Cerebellar cortex (tissue), 1 donor: ENCODE measurements around the gene EXOC4.
A peak's percentile ranks its signal among the peaks of the same experiment; 100 is the strongest.

Experiments
- DNase-seq: peaks from one replicate; pipeline ENCODE4 v3.0.0-alpha.2; 2015; ENCODE audit warnings: low spot score

Gene EXOC4

DNA sequence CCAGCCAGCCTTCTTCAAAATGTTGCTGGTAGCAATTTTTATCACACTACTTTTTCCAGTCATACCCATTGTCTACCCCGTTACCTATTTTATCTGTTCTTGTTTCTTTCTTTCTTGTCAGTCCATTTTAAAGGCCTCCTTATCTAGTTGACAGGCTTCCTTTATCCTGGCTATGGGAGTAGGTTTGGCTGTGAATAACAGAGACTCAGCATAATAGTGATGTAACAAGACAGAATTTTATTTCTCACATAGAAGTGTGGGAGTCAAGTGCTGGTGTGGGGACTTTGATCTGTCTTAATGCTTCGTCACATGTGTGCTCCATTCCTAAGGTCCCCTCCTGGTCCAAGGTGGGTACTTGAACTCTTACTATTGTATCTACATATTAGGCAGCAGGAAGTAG lies 283.6 kb downstream of the EXOC4 start:
- DNase-seq = no peak

DNA sequence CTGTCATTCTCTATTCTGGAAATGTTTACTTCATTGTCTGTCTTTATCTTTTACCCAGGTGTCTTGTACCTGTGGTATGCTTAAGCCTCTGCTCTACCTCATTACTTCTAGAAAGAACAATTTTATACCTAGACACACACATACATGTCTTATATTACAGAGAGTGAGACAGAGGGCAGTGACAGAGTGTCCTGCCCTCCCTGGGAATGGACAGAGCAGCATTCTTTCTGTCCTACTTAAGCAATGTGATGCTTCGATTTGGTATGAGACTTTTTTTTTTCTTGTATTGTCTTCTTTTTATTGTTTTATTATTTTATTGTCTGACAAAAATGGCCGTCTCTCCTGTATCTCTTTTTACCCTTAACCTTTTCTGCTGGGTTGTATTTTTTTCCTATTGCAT lies 286.1 kb downstream of the EXOC4 start:
- no peak for DNase-seq

DNA sequence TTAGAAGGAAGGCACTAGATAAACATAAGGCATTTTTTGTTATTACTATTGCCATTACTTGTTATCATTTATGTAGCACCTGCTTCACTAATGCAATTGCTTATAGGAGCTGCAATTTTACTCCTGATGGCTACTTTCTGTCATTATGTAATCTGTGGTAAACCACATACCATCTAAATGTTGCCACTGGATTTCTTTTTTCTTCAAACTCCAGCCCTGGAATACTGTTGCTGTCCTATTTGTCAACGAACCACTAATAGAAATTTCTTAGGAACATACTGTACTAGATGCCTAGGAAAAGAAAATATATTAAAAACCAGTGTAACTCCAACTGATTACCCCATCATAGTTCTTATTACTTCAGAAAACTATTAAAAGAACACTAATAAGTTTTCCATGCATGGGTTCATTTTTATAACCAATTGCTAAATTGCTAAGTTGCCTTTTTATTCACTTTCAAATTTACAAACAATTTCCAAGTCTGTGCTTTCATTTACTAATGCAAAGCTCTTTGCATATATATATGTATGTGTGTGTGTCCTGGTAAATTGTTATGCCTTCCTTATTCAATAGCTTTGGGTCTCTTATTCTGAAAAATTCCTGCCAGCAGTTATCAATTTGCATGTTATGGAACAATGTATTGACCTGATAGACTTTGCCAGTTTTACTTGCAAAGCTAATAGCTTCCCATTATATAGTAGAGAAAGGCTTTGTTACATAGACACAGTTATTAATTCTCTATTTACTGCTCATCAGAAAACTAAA lies 287.4 kb downstream of the EXOC4 start:
- DNase-seq = no peak

DNA sequence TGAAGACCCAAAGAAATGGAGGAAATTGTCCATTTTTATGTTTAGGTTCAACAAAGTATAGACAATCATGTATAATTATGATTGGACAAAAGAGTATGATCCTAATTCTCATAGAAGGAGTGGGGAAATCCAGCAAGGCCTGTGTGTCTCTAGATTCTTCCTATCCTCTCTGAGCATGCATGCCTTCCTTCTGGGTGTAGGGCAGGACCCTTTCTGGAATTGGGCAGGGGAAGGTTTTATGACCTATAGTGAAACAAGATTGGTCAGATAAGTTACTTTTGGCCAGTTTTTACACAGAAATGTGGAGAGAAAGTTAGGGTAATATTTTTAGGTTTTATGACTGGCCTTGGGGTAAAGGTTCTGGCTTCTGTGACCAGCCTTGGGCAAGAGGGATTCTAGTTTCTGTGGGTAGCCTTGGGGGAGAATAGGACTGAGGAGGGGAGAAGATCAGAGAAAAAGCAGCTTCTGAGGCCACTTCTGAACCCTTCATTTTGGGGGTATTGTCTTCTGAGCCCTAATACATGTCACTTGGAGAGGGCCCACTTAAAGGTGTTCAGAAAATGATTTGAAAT lies 289.4 kb downstream of the EXOC4 start:
- DNase-seq = no peak

DNA sequence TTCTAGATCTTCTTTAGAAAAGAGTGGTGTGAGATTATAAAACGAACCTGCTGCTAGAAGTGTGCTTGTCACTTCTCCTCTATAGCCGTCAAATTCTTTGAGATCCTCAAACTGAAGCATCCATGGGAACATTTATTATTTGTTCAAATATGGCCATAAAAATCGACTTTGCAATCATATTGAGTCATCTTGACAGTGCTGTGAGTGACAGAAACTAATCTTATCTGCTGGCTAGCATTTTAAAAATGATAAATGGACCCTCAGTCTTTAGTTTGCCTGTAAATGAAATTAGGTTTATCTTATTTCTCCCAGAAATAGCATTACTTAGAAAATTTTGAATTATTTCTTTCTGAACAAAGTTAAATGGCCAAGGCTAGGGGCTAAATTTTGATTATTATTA lies 290.8 kb downstream of the EXOC4 start:
- DNase-seq = no peak

DNA sequence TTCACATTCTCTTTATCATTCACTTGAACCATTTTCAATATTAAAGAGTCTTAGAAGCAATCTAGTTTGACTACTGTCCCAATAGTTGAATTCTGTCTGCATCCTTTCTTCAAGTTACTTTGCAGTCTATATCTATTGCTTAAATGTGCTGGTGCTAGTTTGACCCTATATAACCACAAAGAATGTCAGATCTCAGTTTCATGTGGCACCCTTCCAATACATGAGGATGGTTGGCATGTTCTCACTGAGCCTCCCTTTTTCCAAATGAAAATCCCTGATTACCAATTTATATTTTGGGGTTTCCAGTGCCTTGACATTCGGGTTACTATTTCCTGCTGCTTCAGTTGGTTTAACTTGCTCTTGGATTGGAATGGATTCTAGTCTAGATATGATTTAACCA lies 292.7 kb downstream of the EXOC4 start:
- DNase-seq = no peak

- DNase-seq = no peak
Observed at GRCh38 chr7:133547981-133548380, 295.1 kb downstream of the EXOC4 start.

GRCh38 chr7:133549633-133550032 lies 296.8 kb downstream of the EXOC4 start:
- no peak for DNase-seq

DNA sequence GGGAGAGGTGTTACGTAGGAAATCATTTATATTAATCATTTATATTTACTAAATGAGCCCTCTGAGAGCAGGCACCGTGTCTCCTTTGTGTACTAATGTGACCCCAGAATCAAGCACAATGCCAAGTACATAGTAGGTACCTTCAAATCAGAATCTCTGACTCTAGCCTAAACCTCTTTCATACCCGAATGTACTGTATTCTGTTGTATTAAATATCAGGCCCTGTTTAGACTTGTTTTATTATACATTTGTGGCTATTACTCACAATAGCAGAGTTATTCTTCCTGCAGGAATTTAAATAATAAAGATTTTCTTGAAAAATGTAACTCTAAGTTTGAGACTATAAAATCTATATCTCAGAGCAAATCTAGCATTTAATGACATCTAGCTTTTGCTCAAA lies 297.3 kb downstream of the EXOC4 start:
- no peak for DNase-seq

DNA sequence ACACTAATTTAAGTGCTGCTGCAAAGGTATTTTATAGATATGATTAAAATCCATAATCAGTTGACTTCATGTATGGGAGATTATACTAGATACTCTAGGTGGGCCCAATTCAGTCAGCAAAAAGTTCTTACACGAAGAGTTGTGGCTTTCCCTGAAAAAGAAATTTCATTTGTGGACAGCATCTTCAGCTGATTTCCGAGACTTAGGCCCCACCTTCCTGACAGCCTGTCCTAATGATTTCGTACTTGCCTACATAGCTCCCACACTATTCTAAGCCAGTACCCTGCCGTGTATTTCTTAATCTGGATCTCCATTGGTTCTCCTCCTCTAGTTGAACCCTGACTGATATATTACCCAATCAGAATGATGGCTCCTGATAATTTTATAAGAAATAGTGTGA lies 297.9 kb downstream of the EXOC4 start:
- peak; percentile 51 for DNase-seq

GRCh38 chr7:133551466-133551865 lies 298.6 kb downstream of the EXOC4 start:
- DNase-seq = peak; percentile 70

DNA sequence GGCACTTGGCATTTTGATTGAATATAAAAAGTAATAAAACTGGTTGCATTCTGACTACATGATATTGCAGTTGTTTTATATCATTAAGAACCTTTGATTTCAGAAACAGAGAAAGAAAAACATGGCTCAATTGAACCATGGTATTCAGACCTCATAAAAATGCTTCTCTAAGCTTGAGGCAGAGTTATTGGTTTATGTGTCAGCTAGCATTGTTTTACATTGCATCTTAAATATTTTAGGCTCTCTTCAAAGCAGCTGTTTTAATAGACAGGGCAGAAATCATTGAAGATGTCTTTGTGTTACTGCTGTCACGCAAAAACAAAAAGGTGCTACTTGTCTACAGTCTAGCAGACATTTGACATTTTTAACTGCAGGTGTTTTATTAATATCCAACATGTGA lies 299.2 kb downstream of the EXOC4 start:
- no peak for DNase-seq

DNA sequence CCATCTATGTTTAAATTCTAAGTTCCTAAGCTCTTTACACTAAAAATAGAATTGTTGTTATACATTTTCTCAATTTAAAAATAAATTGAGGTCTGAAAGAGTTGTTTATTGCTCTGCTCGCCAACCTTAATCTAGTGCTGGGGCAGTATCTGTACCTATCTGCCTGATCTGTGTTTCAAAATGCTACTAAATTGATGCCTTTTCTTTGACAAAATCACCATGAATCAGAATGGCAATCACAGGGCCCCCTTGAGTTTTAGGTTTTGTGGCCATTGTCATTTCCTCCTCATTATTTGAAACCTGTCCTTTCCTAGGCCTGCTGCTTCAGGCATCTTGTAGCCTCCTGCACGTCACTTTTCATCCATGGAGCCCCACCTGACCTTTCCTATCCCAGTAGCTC lies 301.5 kb downstream of the EXOC4 start:
- no peak for DNase-seq

- no peak for DNase-seq
Observed at GRCh38 chr7:133556048-133556447, 303.2 kb downstream of the EXOC4 start.

GRCh38 chr7:133556553-133556952 lies 303.7 kb downstream of the EXOC4 start:
- no peak for DNase-seq

- no peak for DNase-seq
Observed at GRCh38 chr7:133560900-133561299, 308.0 kb downstream of the EXOC4 start.

- DNase-seq = no peak
Observed at GRCh38 chr7:133561396-133561795, 308.5 kb downstream of the EXOC4 start.

GRCh38 chr7:133562621-133563020 lies 309.7 kb downstream of the EXOC4 start:
- DNase-seq = no peak

- DNase-seq = no peak
Observed at GRCh38 chr7:133563251-133563650, 310.4 kb downstream of the EXOC4 start.

DNA sequence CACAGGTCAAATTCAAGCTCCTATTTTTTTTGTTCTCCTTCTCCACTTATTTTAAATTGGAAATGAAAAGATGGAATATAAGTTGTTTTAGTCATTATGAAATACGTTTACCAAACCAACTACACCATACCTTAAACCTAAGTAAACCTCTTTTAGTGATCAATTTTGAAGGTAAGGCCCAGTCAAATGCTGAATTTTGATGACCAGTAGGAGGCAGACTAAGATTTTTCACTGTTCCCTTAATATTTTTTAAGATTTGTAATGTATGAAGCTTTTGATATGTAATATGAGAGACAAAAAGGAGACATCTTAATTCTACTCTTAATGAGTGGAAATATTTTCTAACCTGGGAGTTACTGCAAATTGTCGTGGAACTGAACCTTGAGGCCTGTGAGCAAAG lies 311.6 kb downstream of the EXOC4 start:
- no peak for DNase-seq

DNA sequence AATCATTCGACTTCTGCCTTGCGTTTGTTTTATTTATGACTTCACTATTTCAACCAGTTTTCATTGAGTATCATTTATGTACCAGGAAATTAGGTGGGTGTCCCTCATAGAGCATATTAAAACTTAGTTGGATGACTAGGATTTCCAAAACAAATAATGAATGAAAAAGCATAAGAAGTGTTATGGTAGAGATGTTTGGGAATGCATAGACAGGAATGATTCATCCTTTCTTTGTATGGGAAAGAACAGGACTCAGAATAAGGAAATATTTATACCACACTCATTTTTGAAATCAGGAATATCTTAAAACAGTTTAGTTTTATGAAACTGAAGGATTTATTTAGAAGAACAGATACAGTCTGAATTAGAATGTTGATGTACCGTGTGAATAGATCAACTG lies 315.7 kb downstream of the EXOC4 start:
- DNase-seq = no peak

DNA sequence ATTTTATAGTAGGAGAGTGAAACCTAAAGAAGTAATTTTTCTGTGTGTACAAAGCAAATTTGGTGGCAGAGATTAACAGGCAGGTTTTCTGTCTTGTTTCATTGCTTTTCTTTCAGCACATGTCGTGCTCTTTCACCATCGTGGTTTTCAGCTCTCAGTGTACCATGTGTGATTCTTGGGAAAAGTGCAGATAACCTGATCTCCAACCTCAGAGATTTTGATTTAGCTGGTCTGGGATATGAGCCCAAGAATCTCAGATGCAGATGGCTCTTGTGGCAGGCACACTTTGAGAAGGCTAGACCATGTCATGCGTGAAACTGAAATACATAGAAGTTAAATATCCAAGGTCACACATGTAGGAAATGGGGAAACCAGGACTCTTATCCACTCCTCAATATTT lies 317.4 kb downstream of the EXOC4 start:
- peak; percentile 81 for DNase-seq

DNA sequence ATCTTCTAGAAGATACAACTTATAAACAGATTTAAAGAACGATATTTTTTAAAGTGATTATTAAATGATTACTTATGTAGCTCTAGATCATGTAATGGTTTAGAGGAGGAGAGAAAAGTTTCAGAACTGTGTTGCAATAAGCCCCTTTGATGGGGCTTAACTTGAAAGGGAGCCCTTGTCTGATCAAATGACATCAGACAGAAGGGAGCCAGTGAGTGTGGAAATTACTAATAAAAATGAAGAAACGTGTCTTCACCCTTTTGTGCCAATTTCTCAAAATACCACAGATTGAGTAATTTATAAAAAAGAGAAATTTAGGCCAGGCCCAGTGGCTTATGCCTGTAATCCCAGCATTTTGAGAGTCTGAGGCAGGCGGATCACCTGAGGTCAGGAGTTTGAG lies 318.2 kb downstream of the EXOC4 start:
- DNase-seq = no peak

- no peak for DNase-seq
Observed at GRCh38 chr7:133572087-133572486, 319.2 kb downstream of the EXOC4 start.
